ENCODE data around the gene CHD2. TPM values are rescaled to one million over a fixed set of nuclear protein-coding genes. Genes with fewer than 3 reads are reported as not detected.
A peak's percentile ranks its signal among the peaks of the same experiment; 100 is the strongest.
"Not testable (repeated sequence)": the region's sequence is repeated elsewhere in the genome, so short reads cannot be mapped to it uniquely, and the experiment has no call there.

Gene CHD2
- total RNA-seq, 1 donor from 2014 or later, result 155 TPM

DNA sequence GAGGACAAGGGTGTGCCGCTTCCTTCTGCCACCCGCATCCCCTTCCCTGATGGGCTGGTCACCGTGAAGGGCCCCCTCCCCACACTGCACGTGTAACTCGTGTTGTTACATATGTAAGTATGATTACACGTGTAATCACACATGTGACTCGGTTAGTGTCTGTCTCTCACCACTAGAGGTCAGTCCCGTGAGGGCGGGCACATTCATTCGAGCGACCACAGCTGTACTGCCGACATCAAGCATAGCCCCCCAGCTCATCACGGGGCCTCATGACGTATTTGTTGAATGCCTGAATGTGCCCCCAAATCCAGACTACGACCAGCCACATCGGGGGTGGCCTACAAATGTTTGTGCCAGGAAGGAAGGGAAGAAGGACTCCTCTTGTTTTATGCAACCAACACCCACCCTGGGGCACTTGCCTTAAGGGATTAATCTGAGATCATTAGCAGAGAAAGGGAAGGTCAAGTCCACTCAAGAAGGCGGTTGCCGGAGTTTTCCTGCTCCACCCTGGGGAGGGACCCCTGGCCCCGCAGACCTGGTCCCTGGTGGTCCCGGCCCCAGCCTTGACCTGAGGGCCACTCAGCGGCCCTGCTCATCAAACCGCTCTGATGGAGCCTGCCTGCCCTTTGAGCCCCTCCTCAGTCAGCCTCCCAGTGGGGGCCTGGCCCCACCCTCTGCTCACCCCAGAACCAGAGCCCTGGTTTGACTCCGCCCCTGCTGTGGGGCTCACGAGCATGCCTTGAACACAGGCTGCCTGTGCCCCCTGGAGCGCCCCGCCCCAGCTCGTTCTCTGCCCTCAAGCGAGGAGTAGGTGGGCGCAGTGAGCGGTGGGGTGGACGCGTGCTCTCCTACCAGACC, 136.1 kb downstream of the CHD2 start:
- peak; percentile 73 for DNase-seq

DNA sequence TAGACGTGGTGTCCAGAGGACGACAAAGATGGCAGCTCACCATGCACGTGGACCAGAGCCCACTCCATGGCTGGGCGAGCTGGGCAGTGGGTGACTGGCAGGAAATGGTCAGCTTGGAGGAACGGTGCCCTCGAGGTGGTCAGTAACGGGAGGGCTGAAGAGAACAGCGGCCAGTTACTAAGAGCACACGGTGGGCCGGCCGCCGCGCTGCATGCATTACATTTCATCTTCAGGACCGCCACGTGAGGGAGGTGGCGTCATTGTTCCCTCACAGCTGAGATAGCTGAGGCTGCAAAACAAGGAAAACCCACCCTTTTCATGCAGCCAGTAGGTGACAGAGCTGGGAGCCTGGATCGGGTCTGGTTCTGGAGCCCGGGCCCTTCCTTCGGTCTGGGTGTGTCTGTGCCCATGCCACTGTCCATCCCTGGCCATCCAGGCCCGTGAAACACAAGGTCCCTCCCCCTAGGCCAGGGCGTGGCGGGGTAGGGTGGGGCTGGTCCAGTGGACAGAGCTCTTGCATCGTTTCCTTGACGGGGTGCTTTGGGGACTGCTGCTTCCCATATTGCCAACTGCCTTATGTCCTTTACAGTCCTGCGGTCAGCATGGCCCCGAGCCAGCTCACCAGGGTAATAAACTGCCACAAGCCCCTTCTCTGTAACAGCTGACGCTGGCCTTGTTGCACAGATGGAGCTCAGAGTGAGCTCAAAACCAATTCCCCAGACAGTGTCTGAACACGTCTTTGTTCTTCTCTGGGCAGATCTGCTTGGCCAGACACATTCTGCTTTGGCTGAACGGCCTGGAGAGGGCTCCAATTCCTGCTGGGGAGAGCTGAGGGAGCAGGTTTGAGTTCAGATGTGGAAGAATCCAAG, 137.1 kb downstream of the CHD2 start:
- DNase-seq, result peak; percentile 95

DNA sequence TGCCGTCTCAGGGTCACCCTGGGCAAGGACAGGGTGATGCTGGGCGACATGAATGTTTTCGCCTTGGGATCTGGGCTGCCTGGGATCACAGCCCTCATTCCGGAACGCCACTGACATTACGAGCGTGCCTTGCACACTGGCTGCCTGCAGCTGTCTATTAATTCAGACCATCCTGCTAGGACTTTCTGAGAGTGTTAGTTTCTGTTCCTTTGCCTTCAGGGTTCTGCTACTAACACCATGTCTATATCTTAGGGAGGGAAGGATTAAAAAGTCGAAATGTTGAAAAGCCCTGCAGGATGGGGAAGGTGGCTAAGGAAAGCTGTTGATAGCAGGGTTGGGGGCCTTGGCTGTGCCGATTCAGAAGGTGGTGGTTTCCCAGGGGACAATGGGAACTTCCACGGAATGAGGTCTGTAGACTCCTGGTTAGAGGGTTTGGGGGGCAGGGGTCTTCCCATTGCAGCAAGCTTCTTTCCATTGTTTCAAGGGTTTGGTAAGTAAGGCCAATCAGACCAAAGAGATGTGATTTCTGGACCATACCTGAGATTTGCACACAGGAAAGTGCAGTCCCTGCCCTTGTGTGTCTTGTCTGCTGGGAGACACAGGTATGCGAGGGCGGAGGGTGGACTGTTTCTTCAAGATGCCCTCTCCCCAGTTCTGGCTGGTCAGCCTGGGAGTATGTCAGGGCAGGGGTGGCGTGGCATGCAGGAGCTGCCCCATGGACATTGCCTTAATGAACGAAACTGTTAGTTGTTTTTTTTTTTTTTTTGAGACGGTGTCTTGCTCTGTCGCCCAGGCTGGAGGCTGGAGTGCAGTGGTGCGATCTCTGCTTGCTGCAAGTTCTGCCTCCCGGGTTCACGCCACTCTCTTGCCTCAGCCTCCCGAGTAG, 137.9 kb downstream of the CHD2 start:
- no peak for DNase-seq

DNA sequence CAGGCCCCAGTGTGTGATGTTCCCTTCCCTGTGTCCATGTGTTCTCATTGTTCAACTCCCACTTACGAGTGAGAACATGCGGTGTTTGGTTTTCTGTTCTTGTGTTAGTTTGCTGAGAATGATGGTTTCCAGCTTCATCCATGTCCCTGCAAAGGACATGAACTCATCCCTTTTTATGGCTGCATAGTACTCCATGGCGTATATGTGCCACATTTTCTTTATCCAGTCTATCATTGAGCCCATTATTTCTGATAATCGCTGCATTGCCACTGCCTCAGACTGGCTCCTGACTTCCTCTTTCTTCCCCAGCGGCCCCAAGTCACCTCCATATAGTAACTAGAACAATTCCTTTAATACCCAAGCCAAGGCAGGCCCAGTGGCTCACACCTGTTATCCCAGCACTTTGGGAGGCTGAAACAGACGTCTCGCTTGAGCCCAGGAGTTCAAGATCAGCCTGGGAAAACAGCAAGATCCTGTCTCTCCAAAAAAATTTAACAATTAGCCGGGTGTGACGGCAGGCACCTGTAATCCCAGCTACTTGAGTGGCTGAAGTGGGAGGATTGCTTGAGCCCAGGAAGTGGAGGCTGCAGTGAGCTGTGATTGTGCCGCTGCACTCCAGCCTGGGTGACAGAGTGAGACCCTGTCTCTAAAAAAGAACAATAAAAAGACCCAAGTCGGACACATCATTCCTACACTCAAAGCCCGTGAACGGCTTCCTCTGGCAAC, 139.6 kb downstream of the CHD2 start:
- DNase-seq, result not testable (repeated sequence)

DNA sequence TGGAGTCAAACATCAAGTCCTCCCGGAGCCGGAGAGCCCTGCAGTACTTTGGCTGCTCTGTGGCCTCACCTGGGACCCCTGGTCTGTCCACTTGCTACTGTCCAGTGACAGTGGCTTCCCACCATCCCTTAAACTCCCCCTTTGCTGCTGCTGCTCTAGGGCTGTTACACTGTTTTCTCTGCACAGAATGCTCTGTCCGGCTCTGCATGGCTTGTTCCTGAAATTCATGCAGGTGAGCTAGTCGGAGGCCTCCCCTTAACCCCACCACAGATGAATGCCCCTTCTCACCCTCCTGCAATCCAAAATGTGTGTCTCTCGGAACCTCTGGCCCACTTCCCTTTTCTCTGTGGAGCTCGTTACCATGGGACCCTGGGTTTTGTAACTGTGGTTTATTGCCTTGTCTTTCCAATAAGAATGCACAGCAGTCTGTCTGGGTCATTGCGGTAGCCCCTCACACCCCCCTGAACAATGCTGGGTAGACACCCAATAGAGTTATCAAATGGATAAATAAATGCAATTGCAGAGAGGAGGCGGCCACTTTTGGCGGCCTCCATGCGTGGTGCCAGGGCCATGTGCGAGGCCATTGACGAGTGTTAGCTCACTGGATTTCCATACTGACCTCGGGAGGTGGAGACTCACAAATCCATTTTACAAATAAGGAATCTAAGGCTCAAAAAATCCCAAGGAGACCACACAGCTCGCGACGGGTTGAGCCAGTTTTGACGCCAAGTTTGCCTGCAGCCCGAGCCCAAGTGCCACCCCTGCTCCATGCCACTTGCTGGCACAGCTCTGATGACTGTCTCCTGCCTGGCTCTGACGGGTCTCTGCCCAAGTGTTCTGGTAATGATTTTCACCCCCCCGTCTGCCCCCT, 140.4 kb downstream of the CHD2 start:
- no peak for DNase-seq

DNA sequence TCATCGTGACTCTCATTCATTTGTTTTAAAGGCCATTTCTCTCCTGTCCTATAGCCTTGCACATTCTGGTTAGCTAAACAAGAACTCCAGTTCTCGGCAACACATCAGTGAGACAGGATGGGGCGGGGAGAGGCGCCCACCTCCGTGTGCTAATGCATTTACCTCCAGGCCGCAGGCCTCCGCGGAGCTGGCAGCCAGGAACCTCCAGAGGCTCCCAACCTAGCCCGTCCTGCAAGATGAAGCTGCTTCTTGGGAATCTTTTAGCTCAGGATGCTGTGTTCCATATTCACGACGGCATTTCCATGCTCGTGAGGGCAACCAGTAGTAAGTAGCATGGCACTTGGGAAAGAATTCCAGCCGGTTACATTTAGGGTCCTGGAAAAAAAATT, 141.0 kb downstream of the CHD2 start:
- DNase-seq, result no peak

DNA sequence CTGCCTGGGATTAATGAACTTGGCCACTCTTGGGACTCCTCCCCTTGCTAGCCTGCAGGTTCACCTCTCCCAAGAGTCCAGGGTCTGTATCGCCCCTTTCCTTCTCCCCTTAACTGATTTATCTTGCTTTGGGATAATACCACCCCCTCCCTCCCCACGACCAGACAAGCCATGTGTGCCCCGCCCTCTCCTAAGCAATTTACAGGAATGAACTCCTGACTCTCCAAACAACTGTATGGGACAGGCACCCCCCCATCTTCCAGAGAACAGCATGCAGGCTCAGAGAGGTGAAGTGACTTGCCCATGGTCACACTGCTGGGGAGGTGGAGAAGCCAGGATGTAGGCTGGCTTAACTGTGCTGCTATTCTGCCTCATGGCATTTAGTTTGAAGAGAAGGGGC, 142.1 kb downstream of the CHD2 start:
- no peak for DNase-seq

DNA sequence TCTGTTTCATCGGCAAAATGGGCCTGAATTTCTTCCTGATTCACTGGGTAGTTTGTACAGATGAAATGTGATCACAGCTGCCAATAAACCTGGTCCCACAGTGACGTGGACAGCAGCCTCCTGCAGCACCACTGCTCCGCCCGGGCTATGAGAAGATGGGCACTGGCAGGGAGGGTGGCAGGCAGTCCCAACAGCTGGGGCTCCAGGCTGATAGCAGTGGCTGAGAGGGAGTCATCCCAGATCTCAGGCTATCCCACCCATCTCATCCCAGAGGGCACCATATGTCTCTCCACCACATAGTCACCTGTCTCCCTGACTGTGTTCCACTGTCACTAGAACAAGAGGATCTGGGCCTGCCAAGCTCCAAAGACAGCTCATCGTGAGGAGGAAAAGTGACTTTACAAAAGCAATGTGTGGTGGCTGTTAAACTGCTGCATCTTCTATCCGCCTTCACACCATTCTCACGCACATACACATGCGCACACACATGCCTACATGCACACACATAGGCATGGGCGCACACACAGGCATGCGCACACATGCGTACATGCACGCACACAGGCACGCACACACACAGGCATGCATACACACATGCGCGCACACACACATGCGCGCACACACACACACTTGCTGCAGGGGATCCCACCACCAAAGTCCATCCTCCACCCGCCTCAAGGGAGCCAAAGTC, 142.7 kb downstream of the CHD2 start:
- peak; percentile 36 for DNase-seq

DNA sequence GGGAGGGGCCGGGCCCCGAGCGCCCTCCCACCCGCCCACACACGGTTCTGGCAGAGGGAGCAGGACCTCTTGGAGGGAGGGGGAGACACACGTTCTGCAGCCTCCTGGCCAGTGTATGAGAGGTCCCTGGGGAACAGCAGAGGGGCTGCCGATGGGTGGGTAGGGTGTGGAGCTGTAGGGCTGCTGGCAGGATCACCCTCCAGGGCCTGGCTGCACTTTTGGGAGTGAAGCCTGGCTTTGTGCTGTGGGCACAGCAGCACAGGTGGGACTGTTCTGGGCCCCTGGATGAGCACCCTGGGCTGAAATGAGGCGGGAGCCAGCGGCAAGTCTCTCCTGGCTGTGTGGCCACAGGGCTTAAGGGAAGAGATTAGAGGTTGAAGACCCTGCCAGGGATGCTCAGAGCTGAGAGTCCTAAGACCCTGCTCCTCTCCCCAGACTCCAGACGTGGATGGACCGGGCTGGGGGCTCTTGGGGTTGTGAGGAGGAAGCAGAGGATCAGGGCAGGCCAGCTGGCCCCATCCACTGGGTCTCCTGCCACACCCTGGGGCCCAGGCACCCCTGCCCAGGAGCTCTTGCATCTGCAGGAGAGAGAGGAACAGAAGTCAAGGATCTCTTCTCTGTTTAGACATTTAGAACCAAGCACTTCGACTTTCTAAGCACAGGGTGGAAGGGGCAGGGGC, 143.6 kb downstream of the CHD2 start:
- DNase-seq, result no peak

DNA sequence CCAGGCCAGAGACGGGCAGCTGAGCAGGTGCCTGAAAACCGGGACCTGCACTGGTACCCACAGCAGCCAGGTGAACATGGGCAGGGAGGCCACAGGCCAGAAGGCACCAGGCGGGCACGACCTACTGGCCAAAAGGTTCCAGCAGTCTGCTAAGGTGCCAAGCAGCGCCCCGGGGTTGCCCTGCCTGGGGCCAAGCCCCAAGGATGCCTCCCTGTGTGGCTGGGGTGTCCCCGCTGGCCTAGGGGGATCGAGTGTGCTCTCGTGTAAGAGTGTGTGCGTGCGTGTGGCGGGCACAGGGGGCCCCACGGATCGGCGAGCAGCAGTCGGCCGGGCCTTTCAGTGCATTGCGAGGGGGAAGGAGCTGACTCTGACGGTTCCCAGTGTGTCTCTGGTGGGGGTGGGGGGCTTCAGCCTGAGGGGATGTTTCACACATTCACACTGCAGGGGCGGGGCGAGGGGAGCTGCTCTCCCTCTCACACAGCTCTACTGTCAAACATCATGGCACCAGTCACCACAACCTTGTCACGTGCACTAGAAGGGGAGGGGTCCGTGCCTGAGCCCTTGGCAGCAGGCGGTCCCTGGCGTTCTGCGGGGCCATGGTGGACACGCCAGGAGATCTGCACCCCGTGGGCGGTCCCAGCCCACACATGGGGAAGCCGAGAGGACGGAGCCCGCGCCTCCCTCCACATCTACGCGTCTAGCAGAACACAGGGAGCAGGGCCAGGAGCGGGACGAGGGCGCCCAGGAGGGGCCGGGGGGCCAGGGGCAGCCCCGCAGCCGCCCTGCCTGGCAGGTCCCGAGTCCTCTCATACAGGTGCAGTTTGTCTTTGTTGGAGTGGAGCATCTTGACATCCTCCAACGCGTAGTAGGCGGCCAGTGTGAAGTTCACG, 144.4 kb downstream of the CHD2 start:
- DNase-seq, result no peak

DNA sequence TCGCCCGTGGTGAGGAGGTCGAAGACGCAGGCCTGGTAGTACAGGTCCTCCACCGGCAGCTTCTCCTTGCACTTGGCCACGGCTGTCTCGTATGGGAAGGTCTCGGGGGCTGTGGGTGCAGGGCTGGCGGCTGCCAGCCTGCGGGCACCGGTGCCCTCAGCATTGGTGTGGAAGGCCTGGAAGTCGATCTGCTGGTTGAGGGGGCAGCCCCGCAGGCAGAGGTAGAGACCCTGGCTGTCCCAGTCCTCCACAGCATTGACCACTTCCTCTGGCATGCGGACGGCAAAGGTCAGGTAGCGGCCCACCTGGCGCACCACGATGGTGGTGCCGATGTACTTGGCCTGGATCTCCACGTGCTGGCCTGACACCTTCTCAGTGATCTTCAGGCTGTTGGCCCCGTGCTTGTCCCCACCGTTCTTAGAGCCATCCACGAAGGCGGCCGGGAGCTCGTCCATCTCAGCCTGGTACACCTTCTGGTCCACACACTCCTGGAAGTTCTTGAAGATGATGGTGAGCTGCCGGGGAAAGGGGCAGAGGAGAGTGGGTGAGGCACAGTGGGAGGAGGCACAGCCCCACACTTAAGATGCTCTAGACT, 145.2 kb downstream of the CHD2 start:
- no peak for DNase-seq

DNA sequence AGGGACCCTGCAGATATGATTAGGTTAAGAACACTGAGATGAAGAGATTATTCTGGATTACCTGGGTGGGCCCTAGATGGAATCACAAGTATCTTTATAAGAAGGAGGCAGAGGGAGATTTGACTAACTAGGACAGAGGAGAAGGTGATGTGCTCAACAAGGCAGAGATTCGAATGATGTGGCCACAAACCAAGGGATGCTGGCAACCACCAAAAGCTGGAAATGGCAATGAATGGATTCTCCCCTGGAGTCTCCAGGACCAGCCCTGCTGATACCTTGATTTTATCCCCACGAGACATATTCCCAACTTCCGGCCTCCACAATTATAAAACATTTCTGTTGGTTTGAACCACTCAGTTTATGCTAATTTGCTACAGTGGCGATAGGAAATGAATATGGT, 146.0 kb downstream of the CHD2 start:
- DNase-seq, result no peak

DNA sequence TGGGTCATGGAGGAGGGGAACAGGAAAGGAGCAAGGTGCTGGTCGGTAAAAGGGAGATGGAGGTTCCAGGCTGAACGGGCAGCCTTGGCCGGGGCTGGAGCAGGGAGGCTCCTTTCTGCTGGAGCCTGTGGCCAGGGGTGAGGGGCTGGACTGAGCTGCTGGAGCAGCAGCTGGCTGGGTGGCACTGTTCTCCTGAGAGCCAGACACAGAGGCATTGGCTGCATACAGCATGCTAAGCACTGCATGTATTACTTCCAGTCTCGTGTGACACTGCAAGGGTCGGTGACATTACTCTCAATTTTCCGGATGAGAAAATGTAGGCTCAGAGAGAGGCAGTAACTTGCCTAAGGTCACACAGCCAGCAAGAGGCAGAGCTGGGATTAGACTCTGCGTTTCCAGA, 146.6 kb downstream of the CHD2 start:
- no peak for DNase-seq

DNA sequence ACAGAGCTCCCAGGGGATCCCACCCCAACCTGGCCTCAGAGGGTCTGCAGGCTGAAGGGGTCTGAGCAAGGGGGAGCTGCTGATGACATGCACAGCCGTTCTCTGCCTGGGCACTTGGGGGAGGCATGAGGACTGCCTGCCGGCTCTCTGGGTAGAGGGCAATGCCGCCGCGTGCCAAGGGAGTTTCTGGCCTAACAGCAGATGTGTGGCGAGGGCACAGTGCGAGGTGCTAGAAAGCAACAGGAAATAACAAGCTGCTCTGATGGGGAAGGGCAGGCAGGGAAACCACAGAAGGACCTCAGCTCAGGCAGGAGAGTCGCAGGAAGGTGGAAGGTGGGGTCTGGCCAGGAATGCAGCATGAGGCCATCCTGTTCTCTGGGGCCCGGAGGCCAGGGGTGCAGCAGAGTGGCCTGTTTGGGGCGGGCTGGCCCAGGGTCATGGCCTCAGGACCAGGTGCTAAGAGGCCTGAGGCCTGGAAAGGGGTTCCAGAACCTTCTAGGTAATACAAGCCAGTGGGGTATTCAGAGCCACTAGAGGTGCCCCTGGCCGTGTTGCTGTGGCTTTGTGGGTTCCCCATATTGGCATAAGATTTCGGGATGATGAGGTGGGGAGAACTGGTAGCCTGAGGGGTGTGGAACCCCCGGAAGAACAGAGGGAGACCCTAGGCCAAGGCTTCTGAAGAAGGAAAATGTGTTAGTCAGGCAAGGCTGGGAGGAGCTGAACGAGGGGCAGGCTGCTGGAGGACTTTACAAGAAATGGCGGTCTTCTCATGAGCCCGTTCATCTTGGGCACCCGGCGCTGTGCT, 147.7 kb downstream of the CHD2 start:
- no peak for DNase-seq

DNA sequence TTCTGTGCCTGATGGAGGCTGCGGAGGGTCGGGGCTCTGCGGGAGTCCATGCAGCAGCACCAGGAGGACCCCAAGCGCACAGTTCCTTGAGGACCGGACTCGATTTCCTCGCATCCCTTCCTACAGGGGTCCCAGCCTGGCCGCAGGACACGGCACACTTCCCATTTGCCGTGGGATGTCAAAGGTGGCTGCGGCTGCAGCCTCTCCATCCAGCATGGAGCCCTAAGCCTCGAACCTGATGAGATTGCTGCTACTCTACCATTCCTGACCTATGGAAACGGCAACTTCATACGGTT, 148.2 kb downstream of the CHD2 start:
- no peak for DNase-seq

DNA sequence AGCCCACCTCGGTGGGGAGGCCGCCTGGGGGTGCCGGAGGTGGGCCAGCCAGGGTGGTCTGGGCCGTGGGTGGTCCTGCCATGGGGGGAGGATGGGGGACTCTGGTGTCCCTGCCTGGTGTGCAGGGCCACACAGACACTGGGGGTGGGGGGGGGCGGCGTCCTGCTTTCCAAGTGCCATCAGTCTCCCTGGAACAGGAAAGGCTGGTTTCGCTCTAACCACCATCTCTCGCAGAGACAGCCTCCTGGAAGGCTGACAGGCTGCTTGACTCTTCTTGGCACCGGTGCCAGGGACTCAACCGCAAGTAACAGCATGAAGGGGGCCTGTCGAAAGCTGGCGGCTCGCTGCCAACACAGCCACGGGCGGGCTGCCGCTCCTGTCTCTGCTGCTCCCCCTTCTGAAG, 148.6 kb downstream of the CHD2 start:
- DNase-seq, result peak; percentile 90

DNA sequence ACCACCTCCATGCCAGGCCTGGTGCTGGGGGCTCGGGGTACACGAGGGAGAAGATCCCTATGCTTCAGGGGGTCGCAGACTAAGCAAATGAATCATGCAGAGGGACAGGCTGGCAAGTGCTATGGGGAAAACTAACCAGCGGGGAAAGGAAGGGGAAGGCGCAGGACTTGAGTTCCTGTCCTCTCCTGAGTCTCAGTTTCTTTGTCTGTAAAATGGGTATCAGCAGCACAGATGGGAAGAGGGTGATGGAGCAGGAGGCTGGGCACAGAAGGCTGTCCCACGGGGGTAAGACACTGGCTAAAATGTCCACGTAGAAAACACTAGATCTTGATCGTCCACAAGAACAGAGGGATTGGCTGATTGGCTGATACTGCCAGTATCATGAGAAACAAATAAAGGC, 149.1 kb downstream of the CHD2 start:
- DNase-seq, result no peak
